ENCODE measurements around the gene CD8A.

The CD8A gene

DNA sequence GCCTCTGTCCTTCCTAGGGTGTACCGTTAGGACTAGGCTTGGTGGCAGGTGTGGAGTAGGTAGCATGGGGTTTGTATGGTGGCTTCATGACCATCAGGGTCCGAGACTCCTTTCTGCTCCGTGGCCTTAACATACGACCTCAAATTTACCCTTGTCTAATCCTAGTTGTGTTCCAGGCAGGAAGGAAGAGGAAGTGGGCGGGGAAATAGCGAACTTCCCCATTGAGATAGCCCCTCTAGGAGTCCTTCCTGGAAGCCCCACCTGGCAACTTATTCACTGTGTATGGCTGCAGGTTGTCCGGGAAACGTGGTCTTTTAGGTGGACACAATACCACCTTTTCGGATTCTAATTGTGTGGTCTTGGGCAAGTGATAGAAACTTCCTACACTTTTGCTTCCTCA lies 9.3 kb downstream of the CD8A start:
- in situ Hi-C loops (cut with MboI; ENCODE audit: low sequenced_read_pairs): no loop called here

DNA sequence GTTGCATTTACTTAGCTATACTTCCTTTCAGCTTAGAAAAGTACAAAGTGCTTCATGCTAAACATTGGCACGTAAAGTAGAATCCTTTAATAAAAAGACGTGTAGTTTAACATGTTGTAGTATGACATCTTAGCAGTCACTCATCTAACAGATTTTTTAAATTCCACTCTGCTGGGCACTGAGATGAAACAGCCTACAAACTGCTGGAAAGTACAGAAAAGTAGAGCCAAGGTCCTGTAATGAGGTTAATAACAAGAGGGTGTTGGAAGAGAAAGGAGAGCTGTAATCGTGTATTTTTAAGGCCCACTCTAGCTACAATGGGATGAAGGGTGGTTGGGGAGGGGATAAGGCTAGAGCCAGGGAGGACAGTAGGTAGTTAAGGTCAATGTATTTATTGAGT lies 10.7 kb downstream of the CD8A start:
- in situ Hi-C loops (cut with MboI; ENCODE audit: low sequenced_read_pairs): no loop called here

DNA sequence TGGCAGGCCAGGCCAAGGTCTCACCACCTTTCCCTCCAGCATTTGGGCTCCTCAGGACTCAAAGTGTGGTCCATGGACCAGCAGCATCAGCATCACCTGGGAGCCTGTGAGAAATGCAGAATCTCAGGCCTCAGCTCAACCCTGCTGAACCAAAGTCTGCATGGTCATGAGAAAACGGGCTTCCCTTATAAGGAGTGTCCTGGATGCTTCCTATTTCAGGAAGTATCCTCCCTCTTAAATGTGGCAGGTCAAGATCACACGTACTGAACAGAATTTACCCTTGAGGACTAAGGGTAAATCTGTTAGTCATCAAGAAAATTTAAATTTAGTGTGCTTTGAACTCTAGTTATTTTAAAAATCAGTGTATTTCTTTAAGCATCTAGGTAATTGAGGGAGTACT lies 11.8 kb downstream of the CD8A start:
- in situ Hi-C loops (cut with MboI; ENCODE audit: low sequenced_read_pairs): no loop called here

DNA sequence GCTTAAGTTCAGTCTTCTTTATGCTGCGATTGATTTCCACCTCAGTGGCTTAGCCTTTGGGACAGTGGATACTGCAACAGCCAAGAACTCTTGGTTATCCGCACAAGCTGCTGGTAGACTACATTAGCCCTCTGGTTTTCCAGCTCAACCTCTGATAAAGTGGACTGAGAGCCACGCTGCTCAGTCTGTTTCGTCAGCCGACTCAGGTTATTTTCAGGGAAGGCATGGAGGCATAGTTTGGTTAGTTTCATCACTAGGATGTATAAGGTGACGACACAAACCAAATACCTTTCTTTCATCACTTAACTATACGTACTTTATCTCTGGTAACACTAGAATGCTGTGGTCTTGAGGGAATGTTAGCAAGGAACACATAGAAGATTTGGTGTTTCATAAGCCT lies 14.2 kb downstream of the CD8A start:
- in situ Hi-C loops (cut with MboI; ENCODE audit: low sequenced_read_pairs): no loop called here

DNA sequence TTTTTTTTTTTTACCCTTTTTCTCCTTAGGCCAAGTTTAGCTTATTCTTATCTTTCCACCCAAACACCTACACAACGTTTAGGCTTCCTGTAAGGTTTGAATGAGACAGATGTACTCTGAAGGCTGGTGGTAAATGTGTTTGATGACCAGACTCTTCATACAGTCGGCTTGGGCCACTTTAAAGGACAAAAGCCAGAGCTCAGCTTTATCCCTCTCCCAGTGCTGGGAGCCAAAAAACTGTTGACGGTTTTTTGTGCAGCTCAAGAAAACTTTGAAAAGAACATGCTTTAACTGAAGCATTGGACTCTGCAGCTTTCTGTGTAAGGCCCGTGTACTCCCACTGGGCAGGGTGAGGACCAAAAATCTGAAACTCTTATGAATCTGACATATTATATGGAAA lies 15.4 kb downstream of the CD8A start:
- in situ Hi-C loops (cut with MboI; ENCODE audit: low sequenced_read_pairs): no loop called here

DNA sequence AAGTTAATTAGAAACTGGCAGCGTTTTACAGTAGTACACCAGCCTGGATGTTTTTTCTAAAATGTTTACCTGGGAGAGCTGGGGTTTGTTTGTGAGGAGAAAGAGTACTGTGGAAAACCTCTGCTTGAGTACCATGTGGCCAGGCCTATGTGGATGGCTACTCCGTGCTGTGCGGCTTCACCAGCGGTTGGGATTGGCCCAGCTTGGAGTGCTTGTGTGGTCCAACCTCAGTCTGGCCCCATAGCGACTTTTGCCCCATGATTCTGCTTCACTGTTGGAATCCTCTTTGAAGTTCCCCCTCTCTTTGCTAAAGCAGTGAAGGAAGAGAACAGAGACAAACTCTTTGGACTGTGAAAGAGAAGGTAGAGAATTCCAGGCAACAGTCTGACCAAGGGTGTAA lies 15.9 kb downstream of the CD8A start:
- in situ Hi-C loops (cut with MboI; ENCODE audit: low sequenced_read_pairs): no loop called here

DNA sequence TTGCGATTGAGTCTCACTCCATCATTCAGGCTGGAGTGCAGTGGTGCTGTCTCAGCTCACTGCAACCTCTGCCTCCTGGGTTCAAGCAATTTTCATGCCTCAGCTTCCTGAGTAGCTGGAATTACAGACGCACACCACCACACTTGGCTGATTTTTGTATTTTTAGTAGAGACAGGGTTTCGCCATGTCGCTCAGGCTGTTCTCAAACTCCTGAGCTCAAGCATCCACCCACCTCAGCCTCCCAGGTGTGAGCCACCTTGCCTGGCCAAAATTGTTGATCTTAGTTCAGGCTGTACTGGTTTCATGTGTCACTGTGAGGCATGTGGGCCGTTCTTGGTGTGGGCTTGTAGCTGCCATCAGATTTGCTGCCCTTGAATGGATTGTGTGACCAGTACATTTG lies 18.1 kb downstream of the CD8A start:
- in situ Hi-C loops (cut with MboI; ENCODE audit: low sequenced_read_pairs): no loop called here

DNA sequence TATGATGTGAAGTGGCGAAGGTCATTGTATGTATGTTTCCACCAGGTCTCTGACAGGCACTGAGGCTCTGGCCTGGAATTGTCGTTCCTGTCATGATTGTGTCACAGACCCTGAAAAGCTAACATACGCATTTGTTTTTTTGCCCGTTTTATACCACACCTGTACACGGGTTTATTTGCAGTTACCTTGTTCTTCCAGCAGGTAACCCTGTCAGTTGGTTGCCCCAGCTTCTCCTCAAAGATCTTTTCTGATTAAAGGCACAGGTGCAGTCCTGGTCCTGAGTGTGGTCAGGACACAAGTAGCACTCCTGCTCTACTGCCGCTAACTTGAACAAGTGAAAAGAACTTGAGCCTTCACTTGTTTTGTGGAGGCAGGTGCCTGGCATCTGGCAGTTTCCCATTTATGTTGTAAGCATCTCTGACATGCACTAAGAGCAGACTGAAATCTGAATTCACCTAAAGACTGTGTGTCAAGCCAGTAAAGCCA lies 19.9 kb downstream of the CD8A start:
- in situ Hi-C loops (cut with MboI; ENCODE audit: low sequenced_read_pairs): no loop called here

DNA sequence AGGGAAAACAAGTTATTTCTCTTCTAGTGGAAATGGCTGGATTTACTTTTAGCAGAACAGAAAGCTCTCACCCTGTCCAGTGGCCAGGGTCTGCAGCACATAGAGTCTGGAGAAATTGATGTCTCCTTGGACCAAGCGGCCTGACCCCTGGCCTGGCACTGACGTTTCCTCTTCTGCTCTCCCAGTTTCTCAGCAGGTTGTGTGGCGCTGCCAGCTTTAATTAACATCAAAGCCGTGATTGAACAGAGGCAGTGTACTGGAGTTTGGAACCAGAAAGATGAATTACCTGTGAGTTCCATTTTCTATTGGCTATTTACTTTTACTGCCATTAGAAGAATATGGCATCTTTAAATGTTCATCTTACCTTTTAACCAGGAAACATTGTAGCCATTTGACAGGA lies 20.9 kb downstream of the CD8A start:
- in situ Hi-C loops (cut with MboI; ENCODE audit: low sequenced_read_pairs): no loop called here

DNA sequence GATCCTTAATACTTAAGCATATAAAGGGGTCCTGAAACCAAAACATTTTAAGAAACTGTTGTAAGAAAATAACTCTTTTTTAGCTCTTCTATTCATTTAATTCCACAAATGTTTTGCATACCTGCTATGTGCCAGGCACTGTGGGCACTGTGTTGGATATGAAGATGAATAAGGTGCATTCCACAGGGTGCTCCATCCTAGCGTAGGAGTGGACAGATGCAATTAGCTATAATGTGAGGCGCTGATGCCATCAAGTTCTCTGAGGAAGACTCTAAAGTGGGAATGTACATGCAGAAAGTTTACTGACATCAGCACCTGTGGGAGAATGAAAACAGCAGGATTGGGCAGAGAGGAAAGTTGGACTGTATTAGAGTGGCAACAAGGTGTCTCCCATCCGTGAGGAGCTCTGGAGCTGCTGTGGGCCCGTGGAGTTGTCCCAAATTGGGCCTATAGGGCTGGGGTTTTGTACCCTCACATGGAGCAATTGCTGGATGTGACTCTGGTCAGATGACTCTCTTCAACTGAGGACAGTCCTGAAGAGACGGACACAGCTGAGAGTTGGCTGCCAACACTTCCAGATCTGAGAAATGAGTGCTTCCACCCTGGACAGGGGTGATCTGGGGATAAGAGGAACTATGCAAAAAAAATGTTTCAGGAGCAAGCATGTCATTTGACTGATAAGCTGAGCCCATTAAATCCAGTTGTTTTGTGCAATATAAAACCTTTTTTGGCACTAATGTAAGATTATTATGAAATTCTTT lies 22.3 kb downstream of the CD8A start:
- in situ Hi-C loops (cut with MboI; ENCODE audit: low sequenced_read_pairs): no loop called here

DNA sequence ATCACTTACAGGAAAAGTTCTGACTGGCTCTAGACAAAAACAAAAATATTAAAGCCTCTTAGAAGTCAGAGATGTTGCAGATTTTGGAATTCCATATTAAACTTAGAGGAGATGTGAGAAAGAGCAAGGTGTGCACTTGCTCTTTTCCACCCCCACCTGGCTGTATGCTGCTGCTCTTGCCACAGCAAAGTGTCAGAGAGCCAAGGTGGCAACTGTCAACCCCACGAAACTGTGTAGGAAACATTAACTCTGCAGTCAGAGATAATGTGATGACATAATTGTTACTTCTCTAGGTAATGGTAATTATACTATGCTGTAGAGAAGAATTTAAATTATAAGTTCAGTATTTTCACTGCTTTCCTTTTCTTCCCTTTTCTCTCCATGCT lies 25.4 kb downstream of the CD8A start:
- in situ Hi-C loops (cut with MboI; ENCODE audit: low sequenced_read_pairs): no loop called here

DNA sequence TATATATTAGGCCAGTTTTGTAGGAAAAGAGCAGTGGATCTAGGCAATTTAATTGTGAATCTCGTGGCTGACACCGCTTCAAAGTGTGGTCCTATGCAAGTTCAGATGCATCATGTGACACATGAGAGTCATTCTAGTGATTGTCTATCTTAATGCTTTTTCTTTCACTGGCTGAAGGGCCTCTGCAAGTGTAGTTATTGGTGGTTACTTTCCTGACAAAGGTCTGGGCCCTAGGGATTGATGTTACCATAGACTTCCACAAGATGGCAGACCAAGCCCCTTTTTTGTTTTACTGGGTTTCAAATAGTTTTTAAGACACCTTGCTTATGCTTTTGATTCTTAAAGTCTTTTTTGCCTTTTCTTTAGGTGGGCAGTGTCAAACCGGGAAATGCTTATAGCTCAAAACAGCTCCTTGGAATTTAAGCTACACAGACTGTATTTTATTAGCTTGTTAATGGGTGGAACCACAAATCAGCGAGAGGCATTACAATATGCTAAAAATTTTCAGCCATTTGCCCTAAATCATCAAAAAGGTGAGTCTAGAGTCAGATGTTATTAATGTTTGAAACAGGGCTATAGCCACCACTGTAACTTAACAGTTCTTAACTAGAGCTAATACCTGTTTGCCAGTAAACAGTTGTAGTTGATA lies 25.9 kb downstream of the CD8A start:
- in situ Hi-C loops (cut with MboI; ENCODE audit: low sequenced_read_pairs): no loop called here

DNA sequence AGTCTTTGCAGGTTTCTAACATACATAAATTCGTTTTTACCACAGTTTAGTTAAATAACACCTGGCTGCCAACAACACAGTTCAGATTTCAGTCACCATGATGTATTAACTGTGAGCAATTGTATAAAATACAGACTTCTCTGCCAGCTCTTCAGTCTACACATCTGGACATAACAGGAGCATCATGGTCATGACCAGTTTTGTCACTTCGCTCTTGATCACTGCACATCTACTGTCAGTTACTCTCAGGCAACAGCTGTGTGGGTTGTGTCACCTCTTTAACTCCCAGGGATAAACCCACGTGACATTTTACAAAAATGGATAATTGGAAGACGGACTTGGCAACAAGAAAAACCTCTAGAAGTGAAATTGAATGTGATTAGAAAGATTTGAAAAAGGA lies 30.3 kb downstream of the CD8A start:
- in situ Hi-C loops (cut with MboI; ENCODE audit: low sequenced_read_pairs): no loop called here

DNA sequence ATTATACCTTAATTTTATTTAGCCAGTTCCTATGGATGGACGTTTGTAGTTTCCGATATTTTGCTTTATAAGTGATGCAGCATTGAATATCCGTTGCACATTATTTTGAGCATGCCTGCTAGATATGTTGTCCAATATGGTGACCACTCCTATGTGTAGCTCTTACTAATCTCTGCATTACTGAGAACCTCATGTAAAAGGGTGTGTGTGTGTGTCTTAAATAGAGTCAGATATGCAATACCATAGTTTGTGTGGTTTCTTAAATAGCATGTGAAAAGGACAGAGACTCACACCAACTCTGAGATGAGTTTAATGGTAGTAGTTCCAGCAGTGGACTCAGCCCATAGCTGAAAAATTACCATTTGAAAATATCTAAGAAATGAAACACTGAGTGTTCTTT lies 32.3 kb downstream of the CD8A start:
- in situ Hi-C loops (cut with MboI; ENCODE audit: low sequenced_read_pairs): no loop called here

DNA sequence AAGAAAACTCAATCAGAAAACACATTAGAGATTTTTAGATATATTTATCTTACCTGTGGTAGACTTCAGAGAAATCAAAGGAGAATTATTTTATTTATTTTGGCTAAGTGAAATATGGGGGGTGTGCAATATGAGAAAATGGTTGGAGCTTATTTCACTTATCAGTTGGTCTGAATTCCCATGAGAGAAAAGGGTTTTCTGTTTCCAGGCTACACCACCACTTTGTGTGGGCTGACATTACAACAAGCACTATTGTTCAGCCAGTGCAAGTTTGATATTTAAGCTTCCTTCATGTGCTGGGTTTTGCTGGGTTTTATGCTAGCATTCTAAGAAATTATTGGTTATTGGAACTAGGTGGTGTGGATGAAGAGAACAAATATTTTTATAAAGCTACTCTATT lies 37.1 kb downstream of the CD8A start:
- in situ Hi-C loops (cut with MboI; ENCODE audit: low sequenced_read_pairs): no loop called here

DNA sequence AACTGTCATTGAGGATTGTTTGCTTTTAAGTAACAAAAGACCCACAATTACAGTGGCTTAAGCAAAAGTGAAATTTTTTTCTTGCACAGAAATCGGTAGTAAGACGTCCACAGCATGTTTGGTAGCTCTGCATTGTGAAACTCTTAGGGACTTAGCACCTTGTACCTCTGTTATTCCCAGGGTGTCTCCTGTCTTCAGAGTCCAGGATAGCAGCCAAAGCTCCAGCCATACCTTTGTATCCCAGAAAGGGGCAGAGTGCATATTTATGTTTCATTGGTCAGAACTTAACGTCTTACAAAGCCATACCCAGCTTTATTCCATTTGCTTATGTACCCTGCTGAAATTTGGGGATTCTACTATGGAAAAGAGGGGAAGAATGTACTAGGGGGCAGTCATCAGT lies 37.8 kb downstream of the CD8A start:
- in situ Hi-C loops (cut with MboI; ENCODE audit: low sequenced_read_pairs): no loop called here

DNA sequence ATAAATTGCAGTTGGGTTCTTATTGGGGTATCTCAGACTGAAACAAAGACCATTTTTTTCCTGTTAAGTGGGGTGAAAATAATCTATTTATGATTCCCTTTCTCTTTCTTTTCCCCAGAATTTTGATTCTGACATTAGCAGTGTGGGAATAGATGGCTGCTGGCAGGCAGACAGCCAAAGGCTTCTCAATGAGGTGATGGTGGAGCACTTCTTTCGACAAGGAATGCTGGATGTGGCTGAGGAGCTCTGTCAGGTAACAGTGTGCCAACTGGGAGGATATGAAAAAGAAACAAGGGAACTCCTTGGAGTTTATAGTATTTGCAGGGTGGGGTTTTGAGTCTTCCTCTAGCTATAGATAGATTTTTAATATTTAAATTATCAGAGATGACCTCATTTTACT lies 38.9 kb downstream of the CD8A start:
- in situ Hi-C loops (cut with MboI; ENCODE audit: low sequenced_read_pairs): no loop called here

DNA sequence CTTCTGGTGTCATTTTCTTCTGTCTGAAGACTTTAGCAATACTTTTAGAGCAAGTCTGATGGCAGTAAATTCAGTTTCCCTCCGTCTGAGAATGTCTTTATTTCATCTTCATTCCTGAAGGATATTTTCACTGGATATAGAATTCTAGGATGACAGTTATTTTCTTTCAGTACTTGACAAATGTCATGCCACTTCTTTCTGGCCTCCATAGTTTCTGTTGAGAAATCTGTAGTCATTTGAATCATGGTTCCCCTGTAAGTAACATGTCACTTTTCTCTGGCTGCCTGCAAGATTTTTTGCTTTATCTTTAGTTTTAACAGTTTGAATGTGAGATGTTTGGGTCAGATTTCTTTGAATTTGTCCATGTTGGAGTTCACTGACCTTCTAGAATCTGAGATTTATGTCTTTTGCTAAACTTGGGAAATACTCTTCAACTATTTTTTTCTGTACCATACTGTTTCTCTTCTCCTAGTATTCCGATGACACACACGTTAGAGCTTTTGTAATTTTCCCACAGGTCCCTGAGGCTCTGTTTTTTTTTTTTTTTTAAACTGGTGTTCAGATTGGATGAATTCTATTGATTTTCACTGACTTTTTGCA lies 40.4 kb downstream of the CD8A start:
- in situ Hi-C loops (cut with MboI; ENCODE audit: low sequenced_read_pairs): no loop called here

DNA sequence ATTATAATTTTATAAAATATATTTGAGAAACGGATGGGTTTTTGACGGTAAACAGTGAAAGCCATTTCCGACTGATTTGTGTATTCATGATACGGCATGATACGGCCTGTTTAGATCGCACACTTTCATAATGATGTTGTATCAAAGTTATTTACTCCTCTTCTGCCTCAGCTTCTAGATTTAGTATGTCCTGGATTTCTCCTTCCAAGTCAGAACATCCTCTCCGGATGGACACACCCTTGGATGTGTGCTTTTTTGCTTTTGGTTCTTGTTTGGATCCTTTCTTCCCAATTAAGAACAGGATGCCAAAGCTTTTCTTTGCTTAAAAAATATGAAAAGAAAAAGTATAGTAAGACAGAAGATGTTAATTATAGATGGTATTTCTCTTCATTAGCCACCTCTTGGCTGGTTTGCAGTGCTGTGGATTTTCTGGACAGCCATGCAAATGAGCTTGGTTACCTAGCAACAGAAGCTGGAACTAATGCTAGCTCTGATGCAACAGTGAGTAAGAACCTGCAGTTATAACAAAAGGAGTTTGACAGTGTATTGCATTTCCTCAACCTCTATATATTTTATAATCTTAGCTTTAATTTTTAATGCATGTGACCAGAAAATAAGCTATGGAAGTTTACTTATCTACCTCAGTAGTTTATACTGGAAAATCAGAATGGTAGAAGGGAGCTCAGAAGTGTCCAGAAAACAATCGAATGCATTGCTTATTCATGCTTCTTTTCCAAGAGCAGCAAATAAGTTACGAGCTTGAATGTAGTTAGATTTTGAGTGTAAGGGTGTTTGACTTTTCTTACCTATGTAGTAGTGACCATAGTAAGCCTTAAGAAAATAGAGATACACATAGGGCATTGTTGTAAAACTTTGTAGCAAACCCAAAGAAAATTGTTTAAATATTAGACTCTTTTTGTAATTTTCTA lies 42.7 kb downstream of the CD8A start:
- in situ Hi-C loops (cut with MboI; ENCODE audit: low sequenced_read_pairs): no loop called here

DNA sequence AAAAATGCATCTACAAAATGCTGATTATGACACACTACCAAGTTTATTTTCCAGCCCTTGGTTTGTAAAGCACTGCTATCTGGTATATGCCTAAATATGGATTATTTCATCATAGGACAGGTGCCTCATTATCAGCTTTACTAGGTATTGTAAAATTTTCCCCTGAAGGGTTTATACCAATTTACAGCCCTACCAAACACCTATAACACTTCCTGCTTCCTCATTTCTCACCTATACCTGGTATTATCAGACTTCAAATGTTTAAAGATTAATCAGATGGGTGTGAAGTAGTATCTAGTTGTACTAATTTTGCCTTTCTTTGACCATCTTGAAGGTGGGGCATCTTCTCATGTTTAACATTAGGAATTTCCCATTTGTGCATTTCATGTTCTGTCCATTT lies 43.8 kb downstream of the CD8A start:
- in situ Hi-C loops (cut with MboI; ENCODE audit: low sequenced_read_pairs): no loop called here

DNA sequence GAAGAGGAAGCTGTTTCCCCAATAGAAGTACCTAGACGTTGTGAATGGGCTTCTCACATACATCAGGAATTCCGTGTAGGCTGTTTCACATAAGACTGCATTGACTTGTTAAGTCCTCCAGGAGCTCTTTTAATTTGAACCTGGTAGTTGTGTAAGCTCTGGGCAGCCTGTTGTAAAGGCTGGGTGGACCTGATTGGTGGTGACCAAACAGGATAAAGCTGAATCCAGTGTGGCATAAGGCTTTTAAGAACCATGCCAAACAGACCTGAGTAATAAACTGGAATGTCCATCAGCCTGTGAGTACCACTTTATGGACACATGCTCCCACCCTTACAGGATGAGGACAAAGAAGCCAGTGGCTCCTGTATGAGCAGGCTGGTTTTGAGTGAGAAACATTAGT lies 46.6 kb downstream of the CD8A start:
- in situ Hi-C loops (cut with MboI; ENCODE audit: low sequenced_read_pairs): no loop called here
